ENCODE data around the gene LCNL1. TPM values are rescaled to one million over a fixed set of nuclear protein-coding genes. Genes with fewer than 3 reads are reported as not detected.

Gene LCNL1
- total and polyA plus RNA-seq, 10 of the 15 experiments (the other 5 are each of a cell fraction or from before 2014, with no cell fraction given), result not detected

GRCh38 chr9:137013571-137013940, 30.8 kb downstream of the LCNL1 start (continued):
- TF ChIP-seq PRDM15 (CRISPR knock-in tag; IDR thresholded peaks at IDR 0.05), result no peak
- TF ChIP-seq ZNF384 (IDR thresholded peaks at IDR 0.05; ENCODE audit: borderline replicate concordance, low read depth, low read length), result no peak
- no peak for TF ChIP-seq TCF12 (IDR thresholded peaks at IDR 0.05; ENCODE audit: low read depth, low read length)
- TF ChIP-seq MYC (IDR thresholded peaks at IDR 0.05; ENCODE audit: insufficient read depth, insufficient read length, insufficient replicate concordance, low read length, severe bottlenecking), result no peak
- TF ChIP-seq E4F1 (IDR thresholded peaks at IDR 0.05; ENCODE audit: borderline replicate concordance, partially characterized antibody), result no peak

- 70% methylated on average over 15 of the region's 23 CpGs for whole genome bisulfite sequencing (ENCODE audit: insufficient coverage, insufficient replicate concordance, low lambda C conversion rate, missing lambda C conversion rate)
- Histone ChIP-seq H3K4me1 (ENCODE audit: control insufficient read depth, insufficient read depth, low read length) (no peaks in the 10 kb centered on the region), H2AFZ (ENCODE audit: control insufficient read depth, low read depth, low read length) (no peak overlapping the region), H4K20me1 (ENCODE audit: control insufficient read depth, insufficient read depth) (no peaks in the 10 kb centered on the region), H3K27ac (ENCODE audit: control insufficient read depth, insufficient read depth) (no peak overlapping the region), H3K27me3 (replicated peaks in 1 of 2; ENCODE audit: control insufficient read depth in 2 of 2, insufficient read depth in 2 of 2, low read length in 1 of 2) (no peaks in the 10 kb centered on the region), H3K4me3 (no peak overlapping the region), H3K79me2 (ENCODE audit: control insufficient read depth, insufficient read depth, low read length) (no peaks in the 10 kb centered on the region), H3K4me2 (ENCODE audit: control insufficient read depth, insufficient read depth) (no peak overlapping the region), H3K9ac (ENCODE audit: control insufficient read depth, insufficient read depth, low read length) (no peak overlapping the region), H3K36me3 (ENCODE audit: control insufficient read depth in 2 of 2, insufficient read depth in 2 of 2, low read length in 1 of 2) (no peaks in the 10 kb centered on the region), H3K9me3 (replicated peaks; ENCODE audit: control insufficient read depth, insufficient read depth, low read length) (no peaks in the 10 kb centered on the region; the same call in 2 of the 3 replicates)
- in situ Hi-C loops (cut with MboI) (no loop called here), intact Hi-C loops (cut with micrococcal nuclease; ENCODE audit: unreplicated experiment) (no loop called here)
- ChIA-PET SMC1A (ENCODE audit: uncharacterized antibody, unreplicated experiment) (no interaction called here), CTCF (no interaction called here), POLR2A (no interaction called here), RAD21 (ENCODE audit: unreplicated experiment) (no interaction called here)
- FAIRE-seq (no peak), DNase-seq (ENCODE audit: low read depth, low spot score) (no peak), ATAC-seq (no peak)
- BruUV-seq (replicated peaks), result no TSS peak
- TF ChIP-seq CBX5 (IDR thresholded peaks at IDR 0.05; ENCODE audit: low read depth), result no peak
- TF ChIP-seq MLLT1 (IDR thresholded peaks at IDR 0.05), result no peak
- TF ChIP-seq USF1 (IDR thresholded peaks at IDR 0.05; ENCODE audit: borderline replicate concordance, extremely low read length, insufficient read depth, low read depth, low read length), result no peak
- no peak for TF ChIP-seq SP1 (IDR thresholded peaks at IDR 0.05; ENCODE audit: low read depth, low read length)
- TF ChIP-seq EZH2 (IDR thresholded peaks at IDR 0.05; ENCODE audit: borderline replicate concordance, control insufficient read depth, low read depth, low read length), result no peak
These were observed 31.4 kb downstream of the LCNL1 start for GRCh38 chr9:137014166-137014565.
